ENCODE results near the gene GPC5. TPM values are rescaled to one million over a fixed set of nuclear protein-coding genes. Genes with fewer than 3 reads are reported as not detected.
A peak's percentile ranks its signal among the peaks of the same experiment; 100 is the strongest.

GPC5 gene
- total RNA-seq, 1 experiment from 2014 or later: 0.21 TPM

GRCh38 chr13:92074658-92075057 lies 676.2 kb downstream of the GPC5 start:
- TF ChIP-seq CTCF (conservative IDR thresholded peaks at IDR 0.05; ENCODE audit: low read depth, low read length): peak; percentile 64
- TF ChIP-seq EZH2 (IDR thresholded peaks at IDR 0.05; ENCODE audit: borderline replicate concordance, low read depth, low read length, poor library complexity, severe bottlenecking): no peak
- ChIA-PET POLR2A (ENCODE audit: low non-redundant PET) (no interaction called here), CTCF (no interaction called here)
- Histone ChIP-seq H3K27me3 (replicated peaks; ENCODE audit: insufficient read depth, low read depth, low read length, poor library complexity) (no peaks in the 10 kb centered on the region), H3K4me1 (ENCODE audit: insufficient read depth, low read length, poor library complexity, severe bottlenecking) (no peaks in the 10 kb centered on the region), H3K27ac (ENCODE audit: low read depth, low read length, poor library complexity, severe bottlenecking) (no peak overlapping the region), H3K9me3 (ENCODE audit: low read depth, low read length, poor library complexity, severe bottlenecking) (no peaks in the 10 kb centered on the region), H3K4me3 (ENCODE audit: low read depth, low read length, poor library complexity, severe bottlenecking) (no peak overlapping the region), H3K36me3 (ENCODE audit: insufficient read depth, low read length, poor library complexity, severe bottlenecking) (no peaks in the 10 kb centered on the region)
- intact Hi-C loops (cut with micrococcal nuclease; ENCODE audit: unreplicated experiment): loop anchor here (2.0 kb wide), 2 partner anchors 128 to 258 kb away; no protein-coding TSS in a partner anchor
- no TSS peak for BruUV-seq (replicated peaks)
- DNase-seq (ENCODE audit: low spot score): peak; percentile 48

GRCh38 chr13:92097337-92097903 lies 699.0 kb downstream of the GPC5 start:
- H3K27me3 ChIP-seq (replicated peaks; ENCODE audit: insufficient read depth, low read depth, low read length, poor library complexity): no peaks in the 10 kb centered on the region
- no peak for TF ChIP-seq EZH2 (IDR thresholded peaks at IDR 0.05; ENCODE audit: borderline replicate concordance, low read depth, low read length, poor library complexity, severe bottlenecking)
- no peak for TF ChIP-seq CTCF (conservative IDR thresholded peaks at IDR 0.05; ENCODE audit: low read depth, low read length)
- H3K9me3 ChIP-seq (ENCODE audit: low read depth, low read length, poor library complexity, severe bottlenecking): no peaks in the 10 kb centered on the region
- H3K4me1 ChIP-seq (ENCODE audit: insufficient read depth, low read length, poor library complexity, severe bottlenecking): peaks cover 4% of the 10 kb centered on the region
- ChIA-PET CTCF (no interaction called here), POLR2A (ENCODE audit: low non-redundant PET) (no interaction called here)
- intact Hi-C loops (cut with micrococcal nuclease; ENCODE audit: unreplicated experiment): no loop called here
- no peak overlapping the region for H3K27ac ChIP-seq (ENCODE audit: low read depth, low read length, poor library complexity, severe bottlenecking)
- no peaks in the 10 kb centered on the region for H3K36me3 ChIP-seq (ENCODE audit: insufficient read depth, low read length, poor library complexity, severe bottlenecking)
- H3K4me3 ChIP-seq (ENCODE audit: low read depth, low read length, poor library complexity, severe bottlenecking): no peak overlapping the region
- DNase-seq (ENCODE audit: low spot score): peak; percentile 59
- no TSS peak for BruUV-seq (replicated peaks)

GRCh38 chr13:92101801-92102200 lies 703.4 kb downstream of the GPC5 start:
- TF ChIP-seq EZH2 (IDR thresholded peaks at IDR 0.05; ENCODE audit: borderline replicate concordance, low read depth, low read length, poor library complexity, severe bottlenecking) (no peak), CTCF (conservative IDR thresholded peaks at IDR 0.05; ENCODE audit: low read depth, low read length) (no peak)
- H3K36me3 ChIP-seq (ENCODE audit: insufficient read depth, low read length, poor library complexity, severe bottlenecking): no peaks in the 10 kb centered on the region
- DNase-seq (ENCODE audit: low spot score): no peak
- H3K4me1 ChIP-seq (ENCODE audit: insufficient read depth, low read length, poor library complexity, severe bottlenecking): peaks cover 4% of the 10 kb centered on the region
- no TSS peak for BruUV-seq (replicated peaks)
- H3K27ac ChIP-seq (ENCODE audit: low read depth, low read length, poor library complexity, severe bottlenecking): no peak overlapping the region
- CTCF ChIA-PET: no interaction called here
- intact Hi-C loops (cut with micrococcal nuclease; ENCODE audit: unreplicated experiment): no loop called here
- no peaks in the 10 kb centered on the region for H3K9me3 ChIP-seq (ENCODE audit: low read depth, low read length, poor library complexity, severe bottlenecking)
- POLR2A ChIA-PET (ENCODE audit: low non-redundant PET): no interaction called here
- H3K27me3 ChIP-seq (replicated peaks; ENCODE audit: insufficient read depth, low read depth, low read length, poor library complexity): no peaks in the 10 kb centered on the region
- no peak overlapping the region for H3K4me3 ChIP-seq (ENCODE audit: low read depth, low read length, poor library complexity, severe bottlenecking)

Measured in A673 (cell line).